Type B pancreatic cell (in vitro differentiated cells): Measurements from ENCODE around the gene BNC2. TPM values are rescaled to one million over a fixed set of nuclear protein-coding genes. Genes with fewer than 3 reads are reported as not detected.

ENCODE experiments used
- DNase-seq: peaks from one replicate; pipeline ENCODE4 v3.0.0; 2021; ENCODE audit warnings: mixed read lengths; ENCODE audit not compliant: unreplicated experiment; ENCODE audit errors: extremely low spot score
- H3K27ac Mint-ChIP-seq: 2 replicates; pipeline ENCODE4 v1.8.0; 2021; ENCODE audit warnings: mild to moderate bottlenecking, mixed read lengths
- H3K27me3 Mint-ChIP-seq: 2 replicates; pipeline ENCODE4 v1.8.0; 2021; ENCODE audit warnings: mixed read lengths
- H3K36me3 Mint-ChIP-seq: 2 replicates; pipeline ENCODE4 v1.8.0; 2021; ENCODE audit warnings: mixed read lengths
- H3K4me1 Mint-ChIP-seq: one replicate; pipeline ENCODE4 v1.8.0; 2021; ENCODE audit warnings: mixed read lengths; ENCODE audit not compliant: unreplicated experiment
- H3K4me3 Mint-ChIP-seq: 2 replicates; pipeline ENCODE4 v1.8.0; 2021; ENCODE audit warnings: mild to moderate bottlenecking, mixed read lengths
- H3K9me3 Mint-ChIP-seq: 2 replicates; pipeline ENCODE4 v1.8.0; 2021; ENCODE audit warnings: mixed read lengths
- CTCF ChIP-seq: fragments of 200-600 bp; sonication (generic); conservative IDR thresholded peaks from 2 replicates; pipeline ENCODE4 v1.5.0; 2021; ENCODE audit warnings: antibody characterized with exemption, mild to moderate bottlenecking
- total RNA-seq: library from RNA; stranded (reverse); gene quantifications from 2 replicates; pipeline ENCODE4 v1.2.1, GENCODE V29; 2021; ENCODE audit warnings: low replicate concordance

Gene BNC2
- total RNA-seq, 1 donor from 2014 or later = 80.9 TPM

GRCh38 chr9:16668734-16669295 is 201.7 kb downstream of the BNC2 start:
- Mint-ChIP-seq H3K36me3 (peaks cover 4% of the 10 kb centered on the region), H3K27me3 (no peaks in the 10 kb centered on the region)
- no peak for TF ChIP-seq CTCF

GRCh38 chr9:16664211-16664610 is 206.3 kb downstream of the BNC2 start:
- no peak for TF ChIP-seq CTCF
- H3K4me1 Mint-ChIP-seq = peaks cover 12% of the 10 kb centered on the region
- H3K9me3 Mint-ChIP-seq = no peaks in the 10 kb centered on the region
- no peaks in the 10 kb centered on the region for H3K27me3 Mint-ChIP-seq
- H3K27ac Mint-ChIP-seq = no peak overlapping the region
- no peak for DNase-seq
- H3K36me3 Mint-ChIP-seq = peaks cover 11% of the 10 kb centered on the region
- H3K4me3 Mint-ChIP-seq = no peak overlapping the region

More at GRCh38 chr9:16668734-16669295, 201.7 kb downstream of the BNC2 start:
- no peak overlapping the region for H3K27ac Mint-ChIP-seq
- no peaks in the 10 kb centered on the region for H3K9me3 Mint-ChIP-seq
- peaks cover 41% of the 10 kb centered on the region for H3K4me1 Mint-ChIP-seq
- no peak overlapping the region for H3K4me3 Mint-ChIP-seq
- no peak for DNase-seq

- peaks cover 10% of the 10 kb centered on the region for H3K4me1 Mint-ChIP-seq
- no peaks in the 10 kb centered on the region for H3K9me3 Mint-ChIP-seq
- H3K4me3 Mint-ChIP-seq = no peak overlapping the region
- peaks cover under 1% of the 10 kb centered on the region for H3K27me3 Mint-ChIP-seq
- H3K27ac Mint-ChIP-seq = no peak overlapping the region
- peaks cover 11% of the 10 kb centered on the region for H3K36me3 Mint-ChIP-seq
- DNase-seq = no peak
- TF ChIP-seq CTCF = no peak
Observed at GRCh38 chr9:16661816-16662215, 208.7 kb downstream of the BNC2 start.

- no peak overlapping the region for H3K4me3 Mint-ChIP-seq
- peaks cover 34% of the 10 kb centered on the region for H3K4me1 Mint-ChIP-seq
- peaks cover 10% of the 10 kb centered on the region for H3K36me3 Mint-ChIP-seq
- no peaks in the 10 kb centered on the region for H3K9me3 Mint-ChIP-seq
- DNase-seq = no peak
- H3K27me3 Mint-ChIP-seq = peaks cover 3% of the 10 kb centered on the region
- no peak overlapping the region for H3K27ac Mint-ChIP-seq
- TF ChIP-seq CTCF = no peak
Observed at GRCh38 chr9:16659096-16659495, 211.4 kb downstream of the BNC2 start.

GRCh38 chr9:16656432-16657169 is 213.9 kb downstream of the BNC2 start:
- peaks cover 55% of the 10 kb centered on the region for H3K4me1 Mint-ChIP-seq
- H3K27me3 Mint-ChIP-seq = peaks cover 3% of the 10 kb centered on the region
- H3K4me3 Mint-ChIP-seq = no peak overlapping the region
- no peaks in the 10 kb centered on the region for H3K9me3 Mint-ChIP-seq
- TF ChIP-seq CTCF = no peak
- no peak overlapping the region for H3K27ac Mint-ChIP-seq
- DNase-seq = no peak
- H3K36me3 Mint-ChIP-seq = peaks cover 4% of the 10 kb centered on the region
